Stimulated activated CD4-positive, alpha-beta T cell treated with anti-CD3 and anti-CD28 coated beads, Interleukin-12 subunit alpha, Interleukin-12 subunit beta, amount 100 ng/mL, for 48 hours (primary cell): ENCODE results near the gene SNED1.

Experiments
- DNase-seq, 3 donors: peaks; one replicate each; pipeline ENCODE4 v3.0.0-alpha.2; 2020; ENCODE audit warnings: low read depth in 2 of 3, low spot score in 1 of 3

SNED1 gene

DNA sequence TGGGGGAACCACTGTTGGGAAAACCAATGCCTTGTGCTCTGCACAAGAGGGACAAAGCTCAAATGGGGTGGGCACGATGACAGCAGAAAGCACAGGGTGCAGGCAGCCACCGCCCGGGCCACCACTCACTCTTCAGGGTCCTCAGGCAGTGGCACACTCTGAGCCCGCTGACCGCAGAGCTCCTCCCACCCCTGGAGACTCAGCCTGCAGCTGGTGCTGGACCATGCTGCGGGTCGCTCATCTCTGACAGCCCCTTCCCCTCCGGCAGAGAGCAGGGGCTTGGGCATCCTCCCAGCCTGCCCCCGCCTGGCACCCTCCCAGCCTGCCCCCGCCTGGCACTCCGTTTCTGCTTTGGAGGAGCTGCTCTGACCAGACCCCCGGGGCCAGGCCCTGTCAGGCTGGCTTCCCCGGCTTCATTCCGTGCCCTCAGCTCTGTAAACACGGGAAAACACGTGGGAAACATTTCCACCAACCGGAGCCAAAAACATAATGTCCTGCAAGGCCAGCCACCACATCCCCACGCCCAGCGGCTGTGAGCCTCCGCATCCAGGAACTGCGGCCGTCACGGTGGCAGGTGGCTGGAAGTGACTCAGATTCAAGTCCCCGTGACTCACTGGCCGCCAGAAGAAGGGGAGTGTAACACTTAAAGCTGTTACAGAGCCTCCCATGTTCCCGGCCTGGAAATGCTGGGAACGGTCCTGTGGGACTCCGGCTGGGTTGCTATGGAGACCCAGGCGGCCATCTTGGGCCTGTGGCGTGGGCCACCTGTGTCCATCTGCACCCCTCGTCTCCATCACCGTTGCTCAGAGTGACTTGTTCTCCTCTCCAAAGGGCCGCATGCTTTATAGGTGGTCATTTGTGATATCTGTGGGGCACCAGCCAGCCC, 6.8 kb upstream of the SNED1 start:
- DNase-seq = no peak

DNA sequence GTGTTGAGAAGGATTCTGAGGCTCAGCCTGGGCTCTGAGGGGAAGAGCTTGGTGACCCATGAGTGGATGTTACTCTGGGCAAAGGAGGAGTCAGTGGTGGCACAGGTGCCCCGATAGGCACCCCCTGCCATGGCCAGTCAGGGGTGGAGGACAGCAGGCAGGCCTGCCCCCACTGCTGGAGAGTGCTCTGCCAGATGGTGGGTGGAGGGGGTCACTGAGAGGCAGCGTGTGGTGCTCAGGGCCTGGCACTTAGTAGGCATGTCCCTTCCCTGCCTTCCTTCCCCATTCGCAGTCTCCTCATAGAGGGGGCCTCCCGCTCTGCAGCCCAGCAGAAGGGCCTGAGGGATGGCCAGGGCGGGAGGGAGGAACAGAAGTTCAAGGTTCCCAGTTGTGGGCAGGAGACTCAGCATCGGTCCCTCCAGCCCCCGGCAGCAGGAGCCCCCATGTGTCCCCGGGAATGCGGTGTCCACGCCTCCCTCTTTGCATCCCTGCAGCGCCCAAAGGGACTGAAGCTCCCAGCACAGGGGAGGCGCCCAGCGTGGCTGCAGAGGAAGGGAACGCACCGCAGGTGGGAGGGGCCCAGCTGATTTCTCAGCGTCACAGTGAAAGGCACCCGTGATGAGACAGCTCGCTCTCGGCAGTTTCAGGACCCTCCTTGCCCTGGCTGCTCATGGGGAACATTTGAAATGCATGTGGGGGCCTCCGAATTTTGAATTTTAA, 5.7 kb upstream of the SNED1 start:
- DNase-seq = no peak

DNA sequence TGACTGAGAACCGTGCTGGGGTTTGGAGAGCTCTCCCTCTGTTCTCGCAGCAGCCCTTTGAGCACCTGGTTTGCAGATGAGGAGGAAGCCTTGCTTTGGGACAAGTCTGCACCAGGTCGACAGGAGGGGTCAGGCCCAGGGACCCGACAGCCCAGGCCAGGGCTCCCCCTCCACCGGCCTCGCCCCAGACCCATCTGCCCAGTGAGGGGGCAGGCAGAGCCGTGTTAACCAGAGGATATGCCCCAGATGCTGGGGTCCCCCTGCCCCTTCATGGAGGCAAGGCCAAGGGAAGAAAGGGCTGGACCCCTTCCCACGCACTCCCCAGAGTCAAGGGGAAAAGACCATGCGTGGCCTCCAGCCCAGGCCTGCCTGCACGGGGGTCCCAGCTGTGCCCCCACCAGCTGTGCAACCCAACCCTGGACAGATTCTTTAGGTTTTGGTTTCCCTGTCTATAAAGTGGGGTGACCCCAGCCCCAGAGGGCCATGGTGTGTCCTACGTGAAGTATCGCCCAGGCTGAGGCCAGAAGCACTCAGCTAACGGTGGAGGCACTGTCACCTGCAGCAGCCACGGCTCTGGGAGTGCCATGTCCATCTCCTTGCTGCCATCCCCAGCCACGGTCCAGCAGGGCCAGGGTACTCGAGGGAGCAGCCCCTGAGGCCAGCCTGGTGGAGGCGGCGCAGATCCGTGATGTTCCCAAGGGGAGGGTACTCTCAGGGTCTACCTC, 4.8 kb upstream of the SNED1 start:
- no peak for DNase-seq

DNA sequence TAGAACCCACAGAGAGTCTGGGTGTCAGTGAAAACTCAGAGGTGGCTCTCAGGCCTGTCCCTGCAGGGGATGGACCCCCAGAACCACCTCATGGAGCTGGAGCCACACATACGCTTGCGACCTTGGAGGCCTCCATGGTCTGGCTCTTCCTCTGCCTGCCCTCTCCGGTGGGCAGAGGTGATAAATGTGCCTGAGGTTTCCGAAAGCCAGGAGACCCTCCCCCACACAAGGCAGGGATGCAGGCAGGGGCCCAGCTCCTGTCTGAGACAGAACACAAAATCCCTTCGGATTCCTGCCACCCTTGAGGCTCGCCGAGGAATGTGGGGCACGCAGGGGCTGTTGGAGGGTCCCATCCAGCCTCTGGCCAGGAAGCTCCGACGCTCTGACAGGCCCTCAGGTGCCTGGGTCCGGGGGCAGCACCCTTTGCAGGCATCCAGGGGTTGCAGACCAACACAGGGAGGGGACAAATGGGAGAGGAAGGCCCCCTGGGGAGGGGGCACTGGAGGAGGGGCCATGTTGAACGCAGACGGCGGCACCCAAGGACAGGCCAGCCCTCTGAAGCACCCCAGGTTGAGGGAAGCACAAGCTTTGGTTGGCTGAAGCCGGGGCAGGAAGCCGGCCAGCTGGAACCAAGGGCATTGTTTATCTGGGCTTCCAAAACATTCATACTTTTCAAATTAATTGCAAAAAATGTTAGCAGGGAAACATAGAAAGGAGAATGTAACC, 4.1 kb upstream of the SNED1 start:
- no peak for DNase-seq

DNA sequence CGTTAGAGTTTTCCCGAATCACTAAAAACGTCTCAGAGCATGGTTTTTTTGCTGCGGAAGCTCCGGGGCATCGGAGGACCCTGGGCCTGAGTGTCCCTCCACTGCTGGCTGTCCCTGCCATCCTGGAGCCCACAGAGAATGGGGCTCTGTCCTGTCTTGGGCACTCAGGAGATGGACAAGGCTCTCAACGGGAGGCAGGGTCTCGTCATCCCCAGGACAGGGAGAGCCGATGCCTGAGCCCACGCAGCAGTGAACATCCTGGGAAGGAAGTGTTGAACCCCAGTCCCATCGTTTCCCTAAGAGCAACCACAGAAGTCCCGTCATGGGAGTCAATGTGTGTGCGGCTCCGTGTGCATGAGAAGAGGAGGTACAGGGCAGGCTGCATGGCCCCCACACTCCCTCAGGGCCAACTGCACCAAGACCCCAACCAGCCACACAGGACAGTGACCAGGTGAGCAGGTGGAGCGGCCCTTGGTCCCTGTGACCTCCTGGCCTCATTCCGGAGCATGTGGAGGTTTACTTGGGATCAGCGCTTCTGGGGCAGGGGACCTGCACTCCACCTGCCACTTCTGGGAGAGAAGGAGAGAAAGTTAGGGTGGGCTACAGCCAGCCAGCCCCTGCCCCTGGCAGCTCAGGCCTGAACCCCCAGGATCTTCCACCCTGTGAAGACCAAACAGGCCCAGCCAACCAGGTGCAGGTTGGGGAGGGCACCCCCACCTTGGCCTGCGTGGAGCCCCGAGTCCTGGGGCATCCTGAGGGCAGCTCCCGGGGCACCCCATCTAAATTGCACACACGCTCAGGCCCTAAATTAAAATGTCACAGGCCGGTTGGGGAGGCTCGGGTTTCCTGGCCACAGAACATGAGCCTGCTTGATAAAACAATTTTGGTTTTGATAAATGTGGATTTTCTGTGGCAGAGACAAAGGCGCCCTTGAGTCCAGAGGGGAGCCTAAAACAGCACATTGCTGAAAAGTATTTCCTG, 3.1 kb upstream of the SNED1 start:
- DNase-seq = no peak

DNA sequence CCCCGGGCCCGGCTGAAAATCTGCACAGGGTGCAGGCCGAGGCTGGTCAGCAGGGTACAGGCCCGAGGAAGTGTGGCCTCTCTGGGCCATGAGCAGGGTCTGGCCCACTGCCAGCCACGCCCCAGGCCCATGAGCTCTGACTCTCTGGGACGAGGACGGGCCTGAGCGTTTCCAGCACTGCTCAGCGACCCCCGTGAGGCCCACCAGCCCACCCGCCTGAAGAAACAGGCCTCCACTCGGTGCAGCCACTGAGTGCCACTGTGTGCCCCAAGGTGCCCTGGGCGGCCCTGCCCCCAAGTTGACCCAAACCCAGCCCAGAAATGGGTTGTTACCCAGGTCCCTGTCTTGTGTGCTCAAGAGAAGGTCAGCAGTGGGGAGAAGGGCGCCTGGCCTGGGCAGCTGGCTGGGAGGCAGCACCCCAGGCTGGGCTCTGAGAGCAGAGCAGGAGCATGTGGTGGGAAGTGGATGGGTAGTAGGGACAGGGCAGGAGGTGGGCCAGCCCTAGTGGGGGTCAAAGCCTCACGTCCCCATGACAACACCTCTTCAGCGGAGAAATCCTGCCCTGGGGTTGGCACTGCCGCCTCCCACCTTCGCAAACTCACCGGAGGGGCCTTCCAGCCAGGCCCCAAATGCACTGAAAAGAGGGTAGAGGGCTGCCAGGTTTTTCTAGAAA, 2.1 kb upstream of the SNED1 start:
- no peak for DNase-seq

DNA sequence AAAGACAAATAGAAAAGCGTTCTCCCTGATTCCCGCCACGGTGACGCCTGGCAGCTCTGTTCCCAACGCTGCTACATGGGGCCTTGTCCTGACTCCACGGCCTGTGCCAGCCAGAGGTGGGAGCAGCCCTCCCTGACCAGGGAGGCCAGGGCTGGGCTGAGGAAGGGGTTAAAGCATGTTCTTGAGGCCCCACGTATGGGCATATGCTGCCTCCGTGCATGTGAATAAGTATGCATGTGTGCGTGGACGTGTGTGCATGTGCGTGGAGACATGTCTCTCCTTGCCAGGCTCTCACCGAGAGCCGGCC, 1.6 kb upstream of the SNED1 start:
- no peak for DNase-seq

DNA sequence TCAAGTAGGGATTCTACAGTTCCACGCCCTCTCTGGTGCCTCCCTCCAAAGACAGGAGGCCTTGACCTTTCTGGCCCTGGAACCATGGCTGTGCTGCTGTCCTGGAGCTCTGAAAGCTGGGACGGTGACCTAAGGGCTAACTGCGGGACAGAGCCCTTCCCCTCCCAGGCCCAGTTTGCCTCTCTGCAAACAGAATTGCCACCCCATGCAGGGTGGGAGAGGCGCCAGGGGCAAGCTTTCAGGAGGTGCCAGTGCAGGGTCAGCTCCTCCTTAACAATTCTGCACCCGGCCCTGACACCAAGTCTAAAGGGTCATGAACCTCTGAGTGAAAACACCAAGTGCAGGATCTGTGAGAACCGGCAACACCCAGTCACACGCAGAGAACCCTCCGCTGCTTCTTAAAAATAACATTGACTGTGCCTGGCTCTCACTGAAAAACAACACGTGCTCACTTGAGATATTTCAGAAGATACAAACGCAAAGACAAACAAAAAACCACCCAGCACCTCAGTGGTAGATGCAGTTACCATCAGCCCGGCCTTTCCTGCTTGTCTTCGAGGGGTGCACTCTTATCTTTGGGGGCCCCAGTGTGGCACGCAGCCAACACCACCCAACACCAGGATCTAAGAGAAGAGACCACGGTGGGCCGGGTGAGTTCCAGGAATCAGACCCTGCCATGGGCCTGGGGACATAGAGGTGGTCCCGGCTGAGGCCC, 1.1 kb upstream of the SNED1 start:
- no peak for DNase-seq

DNA sequence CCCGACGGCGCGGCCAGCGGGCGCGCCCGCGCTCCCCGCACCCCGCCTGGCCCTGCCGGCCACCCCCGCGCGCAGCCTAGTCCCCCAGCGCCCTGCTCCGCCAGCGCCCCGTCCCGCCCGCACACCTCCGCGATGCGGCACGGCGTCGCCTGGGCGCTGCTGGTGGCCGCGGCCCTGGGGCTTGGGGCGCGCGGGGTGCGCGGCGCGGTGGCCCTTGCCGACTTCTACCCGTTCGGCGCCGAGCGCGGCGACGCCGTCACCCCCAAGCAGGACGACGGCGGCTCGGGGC, 232 bp downstream of the SNED1 start:
- DNase-seq = no peak

DNA sequence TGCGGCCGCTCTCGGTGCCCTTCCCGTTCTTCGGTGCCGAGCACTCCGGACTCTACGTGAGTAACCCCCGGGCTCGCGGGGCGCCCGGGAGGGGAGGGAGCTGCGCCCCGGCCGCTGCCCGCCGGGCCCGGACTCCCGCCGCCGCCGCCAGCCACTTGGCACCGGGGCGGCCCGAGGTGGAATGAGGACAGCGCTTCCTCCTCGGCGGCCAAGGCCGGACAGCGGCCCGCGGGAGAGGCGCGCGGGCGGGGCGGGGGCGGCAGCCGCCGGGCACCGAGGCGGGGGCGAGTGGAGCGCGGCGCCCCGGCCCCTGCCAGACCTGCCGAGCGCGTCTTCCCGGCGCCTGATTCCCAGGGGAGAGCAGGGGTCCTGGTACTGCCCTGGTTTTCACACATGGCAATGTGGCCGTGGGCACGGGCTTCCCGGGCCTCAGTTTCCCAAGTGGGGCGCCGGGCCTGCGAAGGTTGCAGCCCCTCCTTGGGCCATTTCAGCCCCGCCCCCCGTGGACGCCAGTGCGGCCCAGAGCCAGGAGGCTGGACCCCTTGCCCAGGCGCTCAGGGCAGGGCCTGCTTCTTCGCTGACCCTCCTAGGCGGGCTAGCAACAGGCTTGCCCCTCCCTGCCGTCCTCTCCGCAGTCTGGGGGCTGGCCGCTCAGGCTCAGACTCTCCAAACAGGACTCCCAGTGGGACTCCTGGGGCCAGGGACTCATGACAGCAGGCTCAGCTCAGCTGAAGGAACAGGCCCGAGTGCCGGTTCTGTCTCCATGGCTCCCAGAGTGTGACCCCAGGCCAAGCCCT, 775 bp downstream of the SNED1 start:
- no peak for DNase-seq

DNA sequence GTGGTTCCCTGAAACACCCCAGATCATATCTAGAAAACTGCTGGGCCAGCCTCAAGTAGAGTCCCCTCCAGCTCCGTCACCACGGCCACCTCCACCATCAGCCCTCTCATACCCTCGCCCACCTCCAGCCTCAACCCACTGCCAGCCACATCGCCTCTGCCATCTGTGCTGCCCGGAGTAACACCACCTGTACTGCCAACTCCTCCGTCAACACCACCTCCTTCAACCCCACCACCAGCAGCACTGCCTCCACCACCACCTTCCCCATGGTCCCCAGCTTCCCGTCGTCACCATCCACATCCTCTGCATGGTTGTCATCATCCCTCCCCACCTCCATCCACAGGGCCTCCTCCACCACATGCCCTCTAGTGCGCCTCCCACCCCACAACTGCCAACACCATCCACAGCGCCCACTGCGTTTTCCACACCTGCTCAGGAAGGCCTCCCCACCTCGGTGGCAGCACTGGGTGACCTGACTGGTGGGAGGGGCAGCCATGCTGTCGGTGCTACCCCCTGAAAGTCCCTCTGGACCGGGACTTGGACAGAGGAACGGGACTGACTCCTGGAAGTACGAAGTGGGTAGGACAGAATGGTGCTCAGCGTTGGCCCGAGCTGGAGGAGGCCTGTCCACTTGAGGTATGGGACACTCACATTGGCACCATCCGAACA, 1.6 kb downstream of the SNED1 start:
- DNase-seq = no peak

DNA sequence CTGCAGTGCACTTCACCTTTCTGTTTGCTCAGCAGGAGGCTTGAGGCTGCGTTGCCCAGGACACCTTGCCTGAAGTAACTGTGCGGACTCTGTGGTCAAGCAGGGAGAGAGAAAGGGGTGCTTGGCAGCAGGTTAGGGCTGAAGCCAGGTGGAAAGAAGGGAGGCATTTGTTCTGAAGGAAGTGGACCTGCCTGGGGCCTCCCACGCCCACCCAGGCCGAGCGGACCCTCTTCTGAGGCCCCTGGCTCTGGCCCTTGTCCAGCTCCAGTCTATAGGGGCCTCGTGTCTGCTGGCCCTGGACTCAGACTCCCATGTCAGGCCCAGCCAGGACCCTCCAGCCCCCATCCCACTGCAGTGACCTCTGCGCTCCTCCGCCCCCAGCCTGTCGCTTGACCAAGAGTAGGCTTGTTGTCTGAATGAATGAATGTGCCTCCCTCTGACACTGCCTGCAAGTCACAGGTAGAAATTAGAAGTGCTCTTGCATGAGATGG, 2.5 kb downstream of the SNED1 start:
- DNase-seq = no peak

DNA sequence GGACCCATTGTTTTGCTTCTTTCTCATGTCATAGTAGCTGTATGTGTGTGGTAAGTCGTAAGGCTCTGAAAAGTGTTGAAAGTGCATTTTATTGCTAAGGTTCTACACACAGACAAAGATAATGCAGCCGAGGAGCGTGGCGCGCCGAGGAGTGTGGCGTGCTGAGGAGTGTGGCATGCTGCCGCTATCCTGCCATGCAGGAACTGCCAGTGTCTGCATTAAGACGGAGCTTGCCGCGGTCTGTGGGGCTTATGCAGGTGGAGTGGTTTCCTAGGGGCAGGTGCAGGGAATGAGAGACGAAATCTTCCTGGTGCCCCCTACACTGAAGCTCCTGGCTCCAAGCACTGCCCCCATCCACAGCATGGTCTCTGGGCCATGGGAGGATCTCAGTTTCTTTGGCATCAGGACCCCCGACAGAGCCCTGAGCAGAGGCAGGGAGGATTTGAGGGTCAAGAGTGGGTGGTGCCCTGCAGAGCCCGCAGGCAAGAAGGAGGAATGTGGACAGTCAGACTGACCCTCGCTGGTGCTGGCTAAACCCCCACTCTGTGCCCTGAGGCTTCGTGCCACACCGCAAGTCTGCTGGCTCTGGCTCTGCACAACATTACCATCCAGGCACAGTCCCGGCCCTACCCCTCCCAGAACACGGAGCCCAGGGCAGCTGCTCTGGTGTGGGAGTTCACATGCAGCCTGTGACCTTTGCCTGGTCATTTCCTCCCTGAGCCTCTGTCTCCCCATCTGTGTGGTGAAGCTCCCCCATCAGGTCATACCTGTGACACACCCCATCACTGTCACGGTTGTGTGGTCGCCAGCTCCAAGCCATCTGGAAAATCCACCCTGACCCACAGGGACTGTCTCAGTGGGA, 3.2 kb downstream of the SNED1 start:
- DNase-seq = no peak

DNA sequence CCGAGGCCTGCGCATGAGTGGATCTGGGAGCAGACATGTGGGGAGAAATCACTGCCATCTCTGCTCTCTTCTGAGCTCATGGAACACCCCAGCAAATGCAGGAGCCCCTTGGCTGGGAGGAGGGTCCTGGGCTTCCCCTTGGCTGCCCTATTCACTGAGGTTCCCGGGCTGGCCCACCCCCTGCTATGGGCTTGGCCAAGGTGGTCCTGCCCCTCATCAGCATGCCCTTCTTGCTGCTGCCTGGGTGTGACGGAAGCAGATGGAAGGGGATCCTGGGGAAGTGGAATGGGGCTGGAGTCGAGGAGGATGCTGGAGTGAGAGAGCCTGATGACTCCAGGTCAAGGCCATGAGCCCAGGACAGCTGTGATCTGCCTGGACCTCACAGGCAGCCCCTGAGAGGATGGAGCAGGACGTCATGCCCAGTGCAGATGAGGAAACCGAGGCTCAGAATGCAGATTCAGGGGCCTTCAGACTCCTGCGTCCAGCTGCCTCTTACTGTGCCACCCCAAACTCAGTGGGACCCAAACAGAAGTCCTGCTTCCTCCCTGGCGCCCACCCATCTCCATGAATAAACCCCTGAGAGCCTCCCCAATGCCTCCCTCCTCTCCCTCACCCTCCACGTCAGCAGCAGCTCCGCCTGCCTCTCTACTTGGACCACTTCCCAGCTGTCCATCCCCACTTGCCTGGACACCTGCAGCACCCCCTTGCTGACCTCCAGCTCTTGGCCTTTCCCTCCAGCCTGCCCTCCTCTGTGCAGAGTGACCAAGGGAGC, 4.0 kb downstream of the SNED1 start:
- no peak for DNase-seq

DNA sequence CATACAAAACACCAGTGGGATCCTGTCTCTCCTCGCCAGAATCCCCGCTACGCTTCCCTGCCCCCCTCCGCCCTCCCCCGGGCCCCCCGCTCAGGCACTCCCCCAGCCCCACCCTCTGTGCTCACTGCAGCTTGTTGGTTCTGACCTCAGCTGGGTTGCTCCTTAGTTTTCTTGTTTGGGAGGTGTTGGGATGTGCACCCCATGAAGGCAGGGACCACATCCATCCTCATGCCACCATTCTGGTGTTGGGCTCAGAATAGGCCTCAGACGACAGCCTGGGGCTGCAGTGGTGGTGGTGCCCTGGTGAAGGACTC, 4.6 kb downstream of the SNED1 start:
- no peak for DNase-seq

DNA sequence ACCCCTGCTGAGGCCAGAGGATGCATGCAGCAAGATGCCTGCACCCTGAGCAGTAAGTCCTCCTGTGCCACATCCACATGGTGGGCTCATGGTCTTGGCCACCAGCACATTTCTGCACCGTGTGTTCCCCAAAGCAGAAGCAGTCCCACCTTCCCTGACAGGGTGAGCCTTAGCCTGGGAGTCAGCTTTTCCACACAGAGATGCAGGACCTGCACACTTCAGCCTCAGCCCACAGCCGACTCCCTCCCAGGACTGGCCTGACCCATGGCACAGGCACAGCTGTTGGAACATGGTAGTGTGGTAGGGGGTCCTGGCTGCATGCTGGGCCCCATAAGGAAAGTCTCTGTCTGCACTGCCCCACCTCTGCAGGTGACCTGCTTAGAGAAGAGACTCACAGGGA, 5.0 kb downstream of the SNED1 start:
- DNase-seq = no peak
